ENCODE measurements around the gene PPARA. TPM values are rescaled to one million over a fixed set of nuclear protein-coding genes. Genes with fewer than 3 reads are reported as not detected.
"Not testable (repeated sequence)": the region's sequence is repeated elsewhere in the genome, so short reads cannot be mapped to it uniquely, and the experiment has no call there.

PPARA gene
- total RNA-seq, 1 experiment from 2014 or later, result 7.7 TPM

DNA sequence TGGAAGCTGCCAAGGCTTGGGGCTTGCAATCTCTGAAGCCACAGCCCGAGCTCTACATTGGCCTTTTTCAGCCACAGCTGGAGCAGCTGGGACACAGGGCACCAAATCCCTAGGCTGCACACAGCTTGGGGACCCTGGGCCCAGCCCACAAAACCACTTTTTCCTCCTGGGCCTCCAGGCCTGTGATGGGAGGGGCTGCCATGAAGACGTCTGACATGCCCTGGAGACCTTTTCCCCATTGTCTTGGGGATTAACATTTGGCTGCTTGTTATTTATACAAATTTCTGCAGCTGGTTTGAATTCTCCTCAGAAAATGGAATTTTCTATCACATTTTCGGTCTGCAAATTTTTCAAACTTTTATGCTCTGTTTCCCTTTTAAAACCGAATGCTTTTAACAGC lies 115.3 kb downstream of the PPARA start:
- CTCF ChIA-PET; H3K4me1 ChIP-seq (ENCODE audit: insufficient read depth, low read length); BruUV-seq (replicated peaks); intact Hi-C loops (cut with micrococcal nuclease); H3K4me2 ChIP-seq (ENCODE audit: low read length); H3K36me3 ChIP-seq (ENCODE audit: low read depth, low read length); H3K9me2 ChIP-seq (replicated peaks; ENCODE audit: low read length); DNase-seq; H4K20me1 ChIP-seq (ENCODE audit: low read length); H3K9ac ChIP-seq (ENCODE audit: low read length); POLR2A ChIA-PET (ENCODE audit: unreplicated experiment); H3K4me3 ChIP-seq (ENCODE audit: low read length); H3K27me3 ChIP-seq (ENCODE audit: low read length); H3K9me3 ChIP-seq (ENCODE audit: low read length); ATAC-seq; H3F3A ChIP-seq (ENCODE audit: low read length, unreplicated experiment); H3K27ac ChIP-seq (ENCODE audit: low read length); H2AFZ ChIP-seq (ENCODE audit: low read length): not testable (repeated sequence)
- peaks cover 23% of the 10 kb centered on the region for H3K79me2 ChIP-seq (ENCODE audit: low read length)

DNA sequence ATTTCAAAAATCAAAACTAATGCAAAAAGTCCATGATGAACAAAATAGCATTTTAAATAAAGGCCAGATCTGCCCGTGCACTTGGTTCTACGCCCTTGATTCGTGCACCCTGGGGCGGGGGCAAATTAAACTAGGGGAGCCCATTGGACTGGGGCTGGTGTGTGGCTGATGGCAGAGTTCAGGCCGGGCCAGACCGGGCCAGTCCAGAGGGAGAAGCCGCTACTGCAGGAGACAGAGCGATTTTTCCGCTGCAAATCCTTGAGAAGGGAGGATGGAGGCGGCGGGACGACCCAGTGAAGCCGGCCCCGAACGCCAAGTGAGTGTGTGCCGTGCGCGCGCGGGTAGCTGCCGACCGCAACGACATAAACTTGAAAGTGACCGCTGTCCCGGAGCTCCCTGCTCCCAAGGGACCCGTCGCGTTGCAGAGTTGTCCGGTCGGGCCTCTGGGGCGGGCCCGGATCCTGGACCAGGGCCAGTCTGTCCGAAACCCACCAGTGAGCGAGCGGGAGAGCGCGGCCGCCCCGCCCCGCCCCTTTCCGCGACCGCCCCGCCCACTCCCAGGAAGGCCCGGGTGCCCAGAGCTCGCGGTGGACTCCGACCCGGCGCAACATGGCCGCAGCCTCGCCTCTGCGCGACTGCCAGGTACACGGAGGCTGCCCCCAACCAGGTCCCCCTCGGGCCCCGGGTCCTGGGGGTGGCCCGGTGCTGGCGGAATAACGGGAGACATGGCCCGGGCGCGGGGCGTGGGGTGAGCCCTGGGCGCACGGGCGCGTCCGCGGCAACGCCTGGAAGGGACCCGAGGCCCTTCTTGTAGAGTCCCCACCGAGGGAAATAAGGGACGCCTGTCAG lies 117.3 kb downstream of the PPARA start, which contains the start of gene TTC38:
TSS of gene TTC38 (plus strand) at position 578 of the 849 bp plus-strand sequence. CDS start at position 610, 32 bp downstream.
- BruUV-seq (replicated peaks), result no TSS peak

DNA sequence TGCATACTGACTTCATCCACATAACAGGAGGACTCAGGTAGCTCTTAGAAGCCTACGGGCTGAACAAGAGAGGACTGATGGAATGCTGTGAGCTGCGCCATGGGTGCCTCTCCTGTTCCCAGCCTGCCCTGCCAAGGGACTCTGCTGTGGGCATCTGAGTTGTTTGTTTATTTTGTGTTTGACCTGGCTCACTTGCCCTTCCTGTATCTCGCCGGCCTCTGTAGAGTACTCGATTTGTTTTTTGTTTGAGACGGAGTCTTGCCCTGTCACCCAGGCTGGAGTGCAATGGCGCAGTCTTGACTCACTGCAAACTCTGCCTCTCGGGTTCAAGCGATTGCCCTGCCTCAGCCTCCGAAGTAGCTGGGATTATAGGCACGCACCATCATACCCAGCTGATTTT lies 119.2 kb downstream of the PPARA start:
- Histone ChIP-seq H3K27ac (ENCODE audit: low read length) (no peak overlapping the region), H3K36me3 (ENCODE audit: low read depth, low read length) (peaks cover 2% of the 10 kb centered on the region; the same call in 1 of the 2 replicates), H3K79me2 (ENCODE audit: low read length) (peaks cover 23% of the 10 kb centered on the region), H4K20me1 (ENCODE audit: low read length) (no peaks in the 10 kb centered on the region), H3K27me3 (ENCODE audit: low read length) (no peaks in the 10 kb centered on the region), H3K4me3 (ENCODE audit: low read length) (peak overlapping the region; percentile 85), H2AFZ (ENCODE audit: low read length) (no peak overlapping the region), H3K4me2 (ENCODE audit: low read length) (peak overlapping the region; percentile 93), H3K9me3 (ENCODE audit: low read length) (no peaks in the 10 kb centered on the region), H3K4me1 (ENCODE audit: insufficient read depth, low read length) (peaks cover 10% of the 10 kb centered on the region), H3K9ac (ENCODE audit: low read length) (no peak overlapping the region), H3F3A (ENCODE audit: low read length, unreplicated experiment) (no peaks in the 10 kb centered on the region), H3K9me2 (replicated peaks; ENCODE audit: low read length) (no peaks in the 10 kb centered on the region)
- ChIA-PET CTCF (no interaction called here), POLR2A (ENCODE audit: unreplicated experiment) (no interaction called here)
- intact Hi-C loops (cut with micrococcal nuclease), result no loop called here
- ATAC-seq, result no peak
- TF ChIP-seq CTCF (conservative IDR thresholded peaks at IDR 0.05; ENCODE audit: low read depth, low read length) (no peak), EZH2phosphoT487 (IDR thresholded peaks at IDR 0.05; ENCODE audit: borderline replicate concordance, low read length) (no peak), EZH2 (IDR thresholded peaks at IDR 0.05; ENCODE audit: low read length, unreplicated experiment) (no peak)
- no peak for DNase-seq
- BruUV-seq (replicated peaks), result no TSS peak

More for the DNA sequence above, 117.3 kb downstream of the PPARA start, which contains the start of gene TTC38:
- no peaks in the 10 kb centered on the region for H4K20me1 ChIP-seq (ENCODE audit: low read length)
- peaks cover 23% of the 10 kb centered on the region for H3K79me2 ChIP-seq (ENCODE audit: low read length)
- H3K27me3 ChIP-seq (ENCODE audit: low read length), result no peaks in the 10 kb centered on the region
- H3K9me2 ChIP-seq (replicated peaks; ENCODE audit: low read length), result no peaks in the 10 kb centered on the region
- ATAC-seq, result peak; percentile 89
- H3K27ac ChIP-seq (ENCODE audit: low read length), result no peak within 1 kb of the TSS
- TF ChIP-seq EZH2 (IDR thresholded peaks at IDR 0.05; ENCODE audit: low read length, unreplicated experiment) (no peak), EZH2phosphoT487 (IDR thresholded peaks at IDR 0.05; ENCODE audit: borderline replicate concordance, low read length) (no peak), CTCF (conservative IDR thresholded peaks at IDR 0.05; ENCODE audit: low read depth, low read length) (no peak)
- H3K4me2 ChIP-seq (ENCODE audit: low read length), result peak within 1 kb of the TSS; percentile 93
- H3F3A ChIP-seq (ENCODE audit: low read length, unreplicated experiment), result no peaks in the 10 kb centered on the region
- CTCF ChIA-PET, result interaction anchor here (1.3 kb wide), 1 partner anchor 261 kb away, joined by 3 read pairs; no protein-coding TSS in a partner anchor
- H3K36me3 ChIP-seq (ENCODE audit: low read depth, low read length), result peaks cover 2% of the 10 kb centered on the region; the same call in 1 of the 2 replicates
- peak within 1 kb of the TSS; percentile 94 for H2AFZ ChIP-seq (ENCODE audit: low read length)
- POLR2A ChIA-PET (ENCODE audit: unreplicated experiment), result interaction anchor here (0.6 kb wide), 1 partner anchor 17 kb away, joined by 15 read pairs; no protein-coding TSS in a partner anchor
- peak within 1 kb of the TSS; percentile 83 for H3K9ac ChIP-seq (ENCODE audit: low read length)
- peak within 1 kb of the TSS; percentile 85 for H3K4me3 ChIP-seq (ENCODE audit: low read length)
- intact Hi-C loops (cut with micrococcal nuclease), result no loop called here
- peaks cover 10% of the 10 kb centered on the region for H3K4me1 ChIP-seq (ENCODE audit: insufficient read depth, low read length)
- peak; percentile 81 for DNase-seq
- no peaks in the 10 kb centered on the region for H3K9me3 ChIP-seq (ENCODE audit: low read length)
